Epithelial cell of esophagus (primary cell): ENCODE measurements around the gene SGCA.

Experiments
- DNase-seq: peaks from one replicate; pipeline ENCODE4 v3.0.0; 2010; ENCODE audit warnings: low read depth
- H3K4me3 ChIP-seq: 2 replicates; pipeline ENCODE4 v1.5.1; 2011; ENCODE audit warnings: mild to moderate bottlenecking, low read length, control low read depth
- TF ChIP-seq, protein P1 (sequence below): IDR thresholded peaks from 2 replicates; pipeline ENCODE4 v1.5.1; 2011; ENCODE audit warnings: low read depth, mild to moderate bottlenecking, low read length, control low read depth, inconsistent platforms; ENCODE audit not compliant: insufficient read depth; ENCODE audit errors: missing control alignments

Gene SGCA

DNA sequence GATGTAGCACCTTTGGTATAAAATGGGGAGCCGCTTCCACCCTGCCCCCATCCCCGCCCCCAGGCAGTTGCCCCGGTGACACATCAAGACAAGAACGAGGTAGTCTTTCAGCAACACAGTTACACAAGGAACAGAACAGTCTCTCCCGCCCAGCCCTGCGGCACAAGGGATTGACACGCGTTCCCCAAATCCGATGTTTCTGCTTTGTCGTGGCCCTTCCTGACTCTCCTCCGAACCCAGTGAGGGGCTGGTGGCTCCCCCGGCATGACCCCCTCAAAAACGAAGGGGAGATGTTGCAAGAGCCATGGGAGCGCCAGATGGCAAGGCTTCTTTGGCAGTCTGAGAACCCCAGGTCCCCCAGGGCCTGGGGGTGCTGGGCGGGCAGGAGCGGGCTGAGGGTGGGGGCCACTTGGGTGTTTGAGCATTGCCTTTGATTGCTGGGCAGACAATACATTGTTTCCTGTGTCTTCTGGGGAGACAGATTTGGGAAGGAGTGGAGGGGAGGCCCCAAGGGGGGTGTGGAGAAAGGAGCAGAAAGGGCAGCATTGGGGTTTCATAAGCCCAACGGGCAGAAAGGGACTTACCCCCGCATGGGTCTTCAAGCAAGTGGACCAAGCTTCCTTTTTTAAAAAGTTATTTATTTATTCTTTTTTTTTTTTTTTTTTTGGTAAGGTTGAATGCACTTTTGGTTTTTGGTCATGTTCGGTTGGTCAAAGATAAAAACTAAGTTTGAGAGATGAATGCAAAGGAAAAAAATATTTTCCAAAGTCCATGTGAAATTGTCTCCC, 19.0 kb downstream of the SGCA start:
- DNase-seq, result peak; percentile 90
- TF ChIP-seq, protein P1, sequence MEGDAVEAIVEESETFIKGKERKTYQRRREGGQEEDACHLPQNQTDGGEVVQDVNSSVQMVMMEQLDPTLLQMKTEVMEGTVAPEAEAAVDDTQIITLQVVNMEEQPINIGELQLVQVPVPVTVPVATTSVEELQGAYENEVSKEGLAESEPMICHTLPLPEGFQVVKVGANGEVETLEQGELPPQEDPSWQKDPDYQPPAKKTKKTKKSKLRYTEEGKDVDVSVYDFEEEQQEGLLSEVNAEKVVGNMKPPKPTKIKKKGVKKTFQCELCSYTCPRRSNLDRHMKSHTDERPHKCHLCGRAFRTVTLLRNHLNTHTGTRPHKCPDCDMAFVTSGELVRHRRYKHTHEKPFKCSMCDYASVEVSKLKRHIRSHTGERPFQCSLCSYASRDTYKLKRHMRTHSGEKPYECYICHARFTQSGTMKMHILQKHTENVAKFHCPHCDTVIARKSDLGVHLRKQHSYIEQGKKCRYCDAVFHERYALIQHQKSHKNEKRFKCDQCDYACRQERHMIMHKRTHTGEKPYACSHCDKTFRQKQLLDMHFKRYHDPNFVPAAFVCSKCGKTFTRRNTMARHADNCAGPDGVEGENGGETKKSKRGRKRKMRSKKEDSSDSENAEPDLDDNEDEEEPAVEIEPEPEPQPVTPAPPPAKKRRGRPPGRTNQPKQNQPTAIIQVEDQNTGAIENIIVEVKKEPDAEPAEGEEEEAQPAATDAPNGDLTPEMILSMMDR, result no peak
- H3K4me3 ChIP-seq, result no peak overlapping the region

DNA sequence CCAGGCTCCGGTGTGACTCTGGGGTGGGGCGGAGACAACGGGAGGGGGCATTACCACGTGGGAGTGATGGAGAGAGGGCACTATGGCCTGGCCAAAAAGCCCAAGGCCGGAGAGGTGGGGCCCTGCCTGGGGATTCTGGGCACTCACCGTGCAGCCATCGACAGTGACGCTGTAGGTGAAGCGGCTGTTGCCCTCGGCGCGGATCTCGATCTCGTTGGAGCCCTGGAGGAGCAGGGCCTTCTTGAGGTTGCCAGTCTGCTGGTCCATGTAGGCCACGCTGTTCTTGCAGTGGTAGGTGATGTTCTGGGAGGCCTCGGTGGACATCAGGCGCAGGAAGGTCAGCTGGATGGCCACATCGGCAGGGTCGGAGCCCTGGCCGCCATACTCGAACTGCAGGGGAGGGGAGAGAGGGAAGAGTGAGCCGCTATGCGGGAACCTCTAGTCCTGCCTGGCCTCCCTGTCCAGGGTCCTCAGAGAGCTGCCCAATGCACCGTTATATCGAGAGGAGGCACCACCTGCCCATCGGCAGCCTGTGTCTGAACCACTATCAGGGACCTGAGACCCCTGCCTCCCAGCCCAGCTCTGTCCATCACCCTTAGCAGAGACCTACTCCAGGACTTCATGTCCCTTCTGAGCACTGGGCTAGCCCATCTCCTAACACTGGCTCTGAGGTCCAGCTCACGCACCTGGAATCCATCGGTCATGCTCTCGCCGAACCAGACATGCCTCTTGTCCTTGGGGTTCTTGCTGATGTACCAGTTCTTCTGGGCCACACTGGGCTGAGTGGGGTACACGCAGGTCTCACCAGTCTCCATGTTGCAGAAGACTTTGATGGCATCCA, 20.0 kb downstream of the SGCA start:
- TF ChIP-seq, protein P1, result no peak
- no peak overlapping the region for H3K4me3 ChIP-seq
- no peak for DNase-seq

DNA sequence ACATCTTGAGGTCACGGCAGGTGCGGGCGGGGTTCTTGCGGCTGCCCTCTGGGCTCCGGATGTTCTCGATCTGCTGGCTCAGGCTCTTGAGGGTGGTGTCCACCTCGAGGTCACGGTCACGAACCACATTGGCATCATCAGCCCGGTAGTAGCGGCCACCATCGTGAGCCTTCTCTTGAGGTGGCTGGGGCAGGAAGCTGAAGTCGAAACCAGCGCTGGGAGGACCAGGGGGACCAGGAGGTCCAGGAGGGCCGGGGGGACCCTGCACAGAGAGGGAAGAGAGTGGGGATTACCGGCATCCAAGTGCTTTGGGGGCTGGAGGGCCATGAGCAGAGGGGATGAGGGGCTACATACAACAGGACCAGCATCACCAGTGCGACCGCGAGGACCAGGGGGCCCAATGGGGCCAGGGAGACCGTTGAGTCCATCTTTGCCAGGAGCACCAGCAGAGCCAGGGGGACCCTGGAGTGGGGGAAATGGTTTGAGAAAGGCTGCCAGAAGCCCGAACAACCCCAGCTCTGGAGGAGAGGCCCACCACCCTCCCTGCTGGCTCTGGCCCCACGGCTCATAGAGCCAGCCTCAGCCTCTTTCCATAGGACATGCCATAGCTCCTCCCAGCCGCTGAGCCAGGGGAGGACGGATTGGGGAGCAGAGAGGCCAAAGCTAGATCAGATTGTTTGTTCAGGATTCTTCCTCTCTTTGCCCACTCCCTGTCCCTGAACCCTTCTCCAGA, 21.0 kb downstream of the SGCA start:
- TF ChIP-seq, protein P1, result no peak
- DNase-seq, result no peak
- no peak overlapping the region for H3K4me3 ChIP-seq

DNA sequence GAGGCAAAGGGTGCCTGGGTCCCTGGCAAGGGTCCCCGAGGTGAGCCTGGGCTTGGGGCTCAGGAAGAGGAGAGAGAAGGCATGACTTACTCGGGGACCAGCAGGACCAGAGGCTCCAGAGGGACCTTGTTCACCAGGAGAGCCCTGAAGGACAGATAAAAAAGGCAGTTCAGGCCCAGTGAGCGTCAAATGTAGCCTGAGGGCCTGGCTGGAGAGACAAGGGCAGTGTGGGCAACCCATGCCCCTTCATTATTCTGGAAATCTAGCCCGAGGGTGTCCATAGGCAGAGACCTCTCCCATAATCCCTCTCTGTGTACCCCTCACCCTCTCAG, 21.6 kb downstream of the SGCA start:
- TF ChIP-seq, protein P1, result no peak
- H3K4me3 ChIP-seq, result no peak overlapping the region
- DNase-seq, result no peak

DNA sequence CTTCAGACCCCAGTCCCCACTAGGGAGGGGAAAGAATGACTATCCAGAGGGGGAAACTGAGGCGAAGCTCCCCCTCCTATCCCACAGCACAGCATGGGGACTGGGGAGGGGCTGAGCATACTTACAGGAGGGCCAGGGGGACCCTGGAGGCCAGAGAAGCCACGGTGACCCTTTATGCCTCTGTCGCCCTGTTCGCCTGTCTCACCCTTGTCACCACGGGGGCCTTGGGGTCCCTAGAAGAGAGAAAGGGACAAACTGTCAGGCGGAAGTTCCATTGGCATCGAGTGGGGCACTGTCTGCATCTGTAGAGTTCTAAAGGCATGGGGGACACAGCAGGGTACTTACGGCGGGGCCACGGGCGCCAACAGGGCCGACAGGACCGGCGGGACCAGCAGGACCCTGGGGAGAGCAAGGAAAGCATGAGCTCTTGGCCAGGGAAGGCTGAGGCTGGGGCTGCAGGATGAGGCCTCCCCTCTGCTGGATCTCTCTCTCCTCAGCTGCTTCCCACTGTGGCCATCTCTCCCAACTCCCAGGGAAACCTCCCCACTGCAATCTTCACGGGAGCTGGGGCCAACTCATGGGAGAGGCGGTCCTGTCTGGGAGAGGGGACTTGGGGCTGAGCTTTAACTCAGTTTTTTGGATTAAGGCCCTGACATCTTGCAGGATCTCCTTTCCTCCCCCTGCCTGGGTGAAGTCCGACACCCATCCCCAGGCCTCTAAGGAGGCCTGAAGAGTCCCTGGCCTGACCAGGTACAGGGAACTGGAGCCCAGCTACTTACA, 22.1 kb downstream of the SGCA start:
- H3K4me3 ChIP-seq, result no peak overlapping the region
- TF ChIP-seq, protein P1, result no peak
- DNase-seq, result no peak

DNA sequence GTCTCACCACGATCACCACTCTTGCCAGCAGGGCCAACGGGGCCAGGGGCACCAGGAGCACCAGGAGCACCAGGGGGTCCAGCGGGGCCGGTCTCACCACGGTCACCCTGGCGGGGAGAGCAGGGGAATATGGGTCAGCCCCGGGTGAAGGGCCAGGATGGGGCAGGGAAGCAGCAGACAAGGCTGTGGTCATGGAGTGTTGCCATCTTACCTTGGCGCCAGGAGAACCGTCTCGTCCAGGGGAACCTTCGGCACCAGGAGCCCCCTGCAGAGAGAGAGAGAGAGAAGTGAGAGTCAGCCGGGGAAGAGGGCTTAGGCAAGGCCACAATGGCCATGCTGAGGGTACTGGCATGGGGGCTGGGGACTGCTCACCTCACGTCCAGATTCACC, 22.7 kb downstream of the SGCA start:
- DNase-seq, result no peak
- H3K4me3 ChIP-seq, result no peak overlapping the region
- TF ChIP-seq, protein P1, result no peak
